ENCODE data around the gene MAP7D3. TPM values are rescaled to one million over a fixed set of nuclear protein-coding genes. Genes with fewer than 3 reads are reported as not detected.

The MAP7D3 gene
- total RNA-seq, 4 donors from 2014 or later, result 16.5 to 29.8 (median 23.2) TPM

Other genes starting within 250 kb of the MAP7D3 start
- 1,000 to 10,000 TPM in 3 of 4 donors, 100 to 1,000 TPM in 1; 361 to 3,943 (median 1,771) TPM for gene FHL1, start 103.9 kb downstream of the MAP7D3 start, total RNA-seq
- under 1 TPM; under 0.01 to 0.38 (median 0.13) TPM for gene ADGRG4, start 49.6 kb upstream of the MAP7D3 start, total RNA-seq
- gene BRS3, start 236.5 kb upstream of the MAP7D3 start, total RNA-seq, result not detected
- 10 to 100 TPM; 42.6 to 55.7 (median 49.2) TPM for gene HTATSF1, start 246.2 kb upstream of the MAP7D3 start, total RNA-seq

Measured in omental fat pad (tissue), 4 donors.